ENCODE data around the gene TCEAL9.

The TCEAL9 gene

GRCh38 chrX:103378990-103379389, 22.7 kb downstream of the TCEAL9 start:
- no peaks in the 10 kb centered on the region for H3K4me1 ChIP-seq (ENCODE audit: control insufficient read depth, insufficient read depth, low read length)
- H3K36me3 ChIP-seq (ENCODE audit: control insufficient read depth in 2 of 2, insufficient read depth in 1 of 2, low read length in 2 of 2) = peaks cover 4 to 23% of the 10 kb centered on the region in 2 experiments; a peak in 2 of 3 replicates
- H3K9me3 ChIP-seq (ENCODE audit: control insufficient read depth, insufficient read depth, low read depth, low read length) = no peaks in the 10 kb centered on the region; the same call in 1 of the 2 replicates
- H3K4me3 ChIP-seq (ENCODE audit: low read depth, low read length) = no peak overlapping the region
- ChIA-PET POLR2A (interaction anchor here (0.7 kb wide), 1 partner anchor 36 kb away, joined by 3 read pairs; no protein-coding TSS in a partner anchor), CTCF (no interaction called here)
- H3K27ac ChIP-seq (ENCODE audit: extremely low read depth, low read depth, low read length) = no peak overlapping the region
- TF ChIP-seq TSHZ1 (tag by site-specific recombination; IDR thresholded peaks at IDR 0.05; ENCODE audit: borderline replicate concordance) (no peak), ZNF366 (tag by site-specific recombination; conservative IDR thresholded peaks at IDR 0.05) (no peak), ZNF670 (tag by site-specific recombination; IDR thresholded peaks at IDR 0.05; ENCODE audit: low read depth) (no peak), ZNF175 (tag by site-specific recombination; IDR thresholded peaks at IDR 0.05) (no peak), ZNF362 (tag by site-specific recombination; IDR thresholded peaks at IDR 0.05) (no peak), ZNF169 (tag by site-specific recombination; IDR thresholded peaks at IDR 0.05) (no peak), REST (tag by site-specific recombination; IDR thresholded peaks at IDR 0.05) (no peak), ZFP37 (tag by site-specific recombination; IDR thresholded peaks at IDR 0.05) (no peak), ZNF473 (tag by site-specific recombination; IDR thresholded peaks at IDR 0.05) (no peak), ZBTB44 (tag by site-specific recombination; IDR thresholded peaks at IDR 0.05) (no peak), SP7 (tag by site-specific recombination; IDR thresholded peaks at IDR 0.05) (no peak), YY2 (tag by site-specific recombination; IDR thresholded peaks at IDR 0.05) (no peak), ZNF37A (tag by site-specific recombination; IDR thresholded peaks at IDR 0.05) (no peak), ZNF184 (tag by site-specific recombination; IDR thresholded peaks at IDR 0.05) (no peak), ZNF350 (tag by site-specific recombination; IDR thresholded peaks at IDR 0.05) (no peak), ZNF19 (tag by site-specific recombination; IDR thresholded peaks at IDR 0.05; ENCODE audit: low read depth) (no peak), FEZF1 (tag by site-specific recombination; IDR thresholded peaks at IDR 0.05) (no peak)
